GM12864 (cell line): ENCODE data around the gene SPRR3.

Source experiments
- DNase-seq: peaks from one replicate; pipeline ENCODE4 v3.0.0-alpha.2; 2011; ENCODE audit warnings: low read depth
- H3K4me3 ChIP-seq: 2 replicates; pipeline ENCODE4 v1.5.1; 2011; ENCODE audit warnings: mild to moderate bottlenecking, low read depth, low read length, control low read depth
- TF ChIP-seq, protein P1 (sequence below): IDR thresholded peaks from 2 replicates; pipeline ENCODE4 v1.5.1; 2011; ENCODE audit warnings: low read depth, mild to moderate bottlenecking, moderate library complexity, low read length, control low read depth, inconsistent platforms; ENCODE audit errors: missing control alignments

The SPRR3 gene

DNA sequence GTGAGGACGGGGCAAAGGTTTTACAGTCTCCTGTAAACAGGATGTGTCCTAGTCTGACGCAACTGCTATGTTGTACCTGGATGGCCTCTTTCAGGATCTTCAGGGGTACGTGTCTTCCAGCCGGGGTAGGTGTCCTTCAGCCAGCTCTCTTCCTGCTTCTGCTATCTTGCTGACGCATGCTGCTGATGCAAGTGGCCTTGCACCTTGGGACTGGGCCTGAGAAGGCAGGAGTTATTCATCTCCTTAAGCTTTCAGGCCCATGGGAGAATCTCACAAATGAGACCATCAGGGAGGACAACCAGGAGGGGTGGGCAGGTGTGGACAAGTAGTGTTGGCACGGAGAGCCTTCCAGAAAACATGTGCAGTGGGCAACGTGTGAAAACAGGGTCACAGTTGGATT lies 21.6 kb downstream of the SPRR3 start:
- no peak overlapping the region for H3K4me3 ChIP-seq
- TF ChIP-seq, protein P1, sequence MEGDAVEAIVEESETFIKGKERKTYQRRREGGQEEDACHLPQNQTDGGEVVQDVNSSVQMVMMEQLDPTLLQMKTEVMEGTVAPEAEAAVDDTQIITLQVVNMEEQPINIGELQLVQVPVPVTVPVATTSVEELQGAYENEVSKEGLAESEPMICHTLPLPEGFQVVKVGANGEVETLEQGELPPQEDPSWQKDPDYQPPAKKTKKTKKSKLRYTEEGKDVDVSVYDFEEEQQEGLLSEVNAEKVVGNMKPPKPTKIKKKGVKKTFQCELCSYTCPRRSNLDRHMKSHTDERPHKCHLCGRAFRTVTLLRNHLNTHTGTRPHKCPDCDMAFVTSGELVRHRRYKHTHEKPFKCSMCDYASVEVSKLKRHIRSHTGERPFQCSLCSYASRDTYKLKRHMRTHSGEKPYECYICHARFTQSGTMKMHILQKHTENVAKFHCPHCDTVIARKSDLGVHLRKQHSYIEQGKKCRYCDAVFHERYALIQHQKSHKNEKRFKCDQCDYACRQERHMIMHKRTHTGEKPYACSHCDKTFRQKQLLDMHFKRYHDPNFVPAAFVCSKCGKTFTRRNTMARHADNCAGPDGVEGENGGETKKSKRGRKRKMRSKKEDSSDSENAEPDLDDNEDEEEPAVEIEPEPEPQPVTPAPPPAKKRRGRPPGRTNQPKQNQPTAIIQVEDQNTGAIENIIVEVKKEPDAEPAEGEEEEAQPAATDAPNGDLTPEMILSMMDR: no peak
- DNase-seq: no peak

DNA sequence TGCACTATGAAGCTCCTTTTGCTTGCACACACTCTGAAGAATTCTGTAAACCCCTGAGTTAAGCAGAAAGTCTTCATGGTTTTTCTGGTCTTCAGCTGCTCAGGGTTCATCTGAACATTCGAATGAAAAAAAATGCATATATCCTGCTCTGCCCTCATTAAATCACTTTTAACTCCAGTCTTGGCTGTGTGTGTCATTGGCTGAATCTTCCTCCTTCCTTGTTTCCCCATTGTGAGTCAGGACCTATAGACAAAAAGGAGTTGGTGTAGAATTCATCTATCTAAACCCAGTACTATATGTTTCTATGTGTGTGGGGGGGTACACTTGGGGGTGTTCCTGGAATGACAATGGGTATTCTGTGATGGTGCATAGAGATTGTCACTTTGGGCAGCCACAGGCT lies 22.9 kb downstream of the SPRR3 start:
- TF ChIP-seq, protein P1: no peak
- DNase-seq: no peak

GRCh38 chr1:153025797-153026196 lies 24.2 kb downstream of the SPRR3 start:
- DNase-seq: no peak
- TF ChIP-seq, protein P1: no peak
- no peak overlapping the region for H3K4me3 ChIP-seq

More for the DNA sequence above, 22.9 kb downstream of the SPRR3 start:
- H3K4me3 ChIP-seq: no peak overlapping the region

- TF ChIP-seq, protein P1: no peak
- no peak for DNase-seq
- no peak overlapping the region for H3K4me3 ChIP-seq
These were observed 27.2 kb downstream of the SPRR3 start for GRCh38 chr1:153028766-153029165.

DNA sequence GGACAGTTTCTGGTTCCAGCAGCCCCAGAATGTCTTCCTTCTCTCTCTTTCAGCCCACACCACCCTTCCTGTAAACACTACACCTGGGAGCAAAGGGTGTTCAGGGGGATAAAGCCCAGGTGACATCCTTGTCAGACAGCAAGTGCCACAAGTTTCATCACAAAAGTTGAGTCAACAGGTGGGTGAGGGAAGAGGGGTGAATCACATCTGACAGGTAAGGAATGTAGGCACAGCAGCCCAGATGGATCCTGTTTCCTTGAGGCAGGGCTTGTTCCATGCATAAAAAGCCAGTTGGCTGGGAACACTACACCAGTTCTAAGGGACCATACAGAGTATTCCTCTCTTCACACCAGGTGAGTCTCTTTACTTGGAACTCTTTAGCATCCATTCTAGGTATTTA lies 29.3 kb downstream of the SPRR3 start, which contains the start of gene SPRR1B:
Gene SPRR1B, plus strand, starts transcription at position 309 of the 400 bp plus-strand sequence. CDS start 1,143 bp downstream, outside the sequence.
- TF ChIP-seq, protein P1: no peak
- DNase-seq: no peak

DNA sequence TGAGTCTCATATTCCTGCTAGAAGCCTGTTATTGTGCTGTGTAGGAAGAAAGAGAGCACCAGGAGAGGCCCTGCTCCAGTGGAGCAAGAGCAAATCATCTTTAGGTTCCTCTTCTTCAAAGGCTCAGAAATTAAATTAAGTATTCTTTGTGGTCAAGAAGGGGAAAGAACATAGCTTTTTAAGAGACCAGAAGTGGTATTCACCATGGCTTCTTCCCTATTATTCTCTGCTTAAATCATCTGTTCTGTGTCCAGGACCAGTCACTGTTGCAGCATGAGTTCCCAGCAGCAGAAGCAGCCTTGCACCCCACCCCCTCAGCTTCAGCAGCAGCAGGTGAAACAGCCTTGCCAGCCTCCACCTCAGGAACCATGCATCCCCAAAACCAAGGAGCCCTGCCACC lies 30.5 kb downstream of the SPRR3 start:
- DNase-seq: no peak
- TF ChIP-seq, protein P1: no peak
- no peak overlapping the region for H3K4me3 ChIP-seq

More for the DNA sequence above, 29.3 kb downstream of the SPRR3 start, which contains the start of gene SPRR1B:
- no peak within 1 kb of the TSS for H3K4me3 ChIP-seq

- no peak overlapping the region for H3K4me3 ChIP-seq
- no peak for DNase-seq
- TF ChIP-seq, protein P1: peak; percentile 42
These were observed 31.2 kb downstream of the SPRR3 start for GRCh38 chr1:153032677-153033308.
